HG03064 (cell line): ENCODE data around the gene CENPC.
"Not testable (repeated sequence)": the region's sequence is repeated elsewhere in the genome, so short reads cannot be mapped to it uniquely, and the experiment has no call there.

ENCODE experiments used
- ATAC-seq: cut with Tn5 transposase; IDR thresholded peaks from one replicate; pipeline ENCODE4 v1.9.1; 2021; ENCODE audit warnings: low read depth; ENCODE audit not compliant: unreplicated experiment

Gene CENPC

DNA sequence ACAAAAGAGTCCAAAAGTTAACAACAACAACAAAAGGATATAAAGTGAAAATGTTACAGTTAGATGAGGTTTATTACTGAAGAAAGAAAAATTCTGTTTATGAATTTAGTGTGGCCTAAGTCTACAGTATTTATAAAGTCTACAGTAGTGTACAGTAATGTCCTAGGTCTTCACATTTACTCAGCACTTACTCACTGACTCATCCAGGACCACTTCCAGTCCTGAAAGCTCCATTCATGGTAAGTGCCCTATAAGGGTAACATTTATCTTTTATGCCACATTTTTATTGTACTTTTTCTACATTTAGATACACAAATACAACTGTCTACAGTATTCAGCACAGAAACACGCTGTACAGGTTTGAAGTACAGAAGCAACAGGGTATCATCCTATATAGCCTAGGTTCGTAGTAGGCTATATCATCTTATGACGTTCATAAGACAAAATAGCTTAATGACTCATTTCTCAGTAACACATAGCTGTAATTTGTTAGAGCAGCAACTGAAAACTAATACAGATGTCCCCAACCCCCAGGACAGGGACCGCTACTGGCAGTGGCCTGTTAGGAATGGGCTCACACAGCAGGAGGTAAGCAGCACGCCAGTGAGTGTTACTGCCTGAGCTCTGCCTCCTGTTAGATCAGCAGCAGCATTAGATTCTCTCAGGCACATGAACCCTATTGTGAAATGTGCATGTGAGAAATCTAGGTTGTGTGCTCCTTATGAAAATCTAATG lies 61.3 kb downstream of the CENPC start:
- ATAC-seq = no peak

- ATAC-seq = no peak
Measured at GRCh38 chr4:67480810-67481209, 64.5 kb downstream of the CENPC start.

GRCh38 chr4:67475155-67475554 lies 70.1 kb downstream of the CENPC start:
- no peak for ATAC-seq

- ATAC-seq = no peak
Measured at GRCh38 chr4:67470871-67471270, 74.4 kb downstream of the CENPC start.

DNA sequence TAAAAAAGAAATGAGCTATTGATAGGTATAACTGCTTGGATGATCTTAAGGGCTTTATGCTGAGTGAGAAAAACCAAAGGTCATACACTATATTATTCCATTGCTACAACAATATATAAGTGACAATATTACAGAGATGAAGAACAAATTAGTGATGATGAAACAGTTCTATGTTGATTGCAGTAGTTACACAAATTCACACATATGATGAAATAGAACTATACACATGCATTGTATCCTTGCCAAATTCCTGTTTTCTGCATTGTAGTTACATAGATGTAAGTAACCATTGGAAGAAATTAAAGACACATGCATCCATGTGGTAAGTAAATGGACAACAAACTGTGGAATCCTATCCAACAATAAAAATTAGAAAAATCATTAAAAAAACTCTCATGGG lies 76.5 kb downstream of the CENPC start:
- ATAC-seq = no peak

DNA sequence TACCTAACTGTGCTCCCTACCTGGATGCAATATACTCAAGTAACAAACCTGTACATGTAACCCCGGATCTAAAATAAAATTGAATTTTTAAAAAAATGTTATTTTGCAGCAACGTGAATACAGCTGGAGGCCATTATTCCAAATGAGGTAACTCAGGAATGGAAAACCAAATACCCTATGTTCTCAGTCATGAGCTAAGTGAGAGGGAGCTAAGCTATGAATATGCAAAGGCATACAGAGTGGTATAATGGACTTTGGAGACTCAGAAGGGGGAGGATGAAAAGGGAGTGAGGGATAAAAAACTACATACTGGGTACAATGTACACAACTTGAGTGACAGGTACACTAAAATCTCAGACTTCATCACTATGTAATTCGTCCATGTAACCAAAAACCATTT lies 78.6 kb downstream of the CENPC start:
- ATAC-seq = no peak

GRCh38 chr4:67465763-67466052 lies 79.6 kb downstream of the CENPC start:
- no peak for ATAC-seq

GRCh38 chr4:67465032-67465762 lies 80.1 kb downstream of the CENPC start:
- no peak for ATAC-seq

GRCh38 chr4:67460574-67460973 lies 84.7 kb downstream of the CENPC start:
- no peak for ATAC-seq

DNA sequence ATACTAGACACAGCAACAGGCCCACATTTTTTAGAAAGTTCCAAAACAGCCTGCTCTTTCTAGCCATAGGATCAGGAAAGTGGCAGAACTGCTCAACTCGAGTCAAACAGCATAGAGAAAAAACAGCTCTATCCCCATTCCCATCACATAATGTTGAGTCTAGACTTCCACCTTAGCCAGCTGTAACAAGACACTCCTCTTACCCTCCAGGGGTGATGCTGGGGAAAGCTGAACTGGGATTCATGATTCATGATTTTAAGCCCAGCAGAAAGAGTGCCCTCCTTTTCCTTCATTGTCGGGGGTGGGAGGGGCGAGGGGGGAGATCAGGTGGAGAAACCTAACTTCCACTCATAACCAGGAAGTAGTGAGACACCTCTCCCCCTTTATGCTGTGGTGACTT lies 86.1 kb downstream of the CENPC start:
- ATAC-seq = no peak

DNA sequence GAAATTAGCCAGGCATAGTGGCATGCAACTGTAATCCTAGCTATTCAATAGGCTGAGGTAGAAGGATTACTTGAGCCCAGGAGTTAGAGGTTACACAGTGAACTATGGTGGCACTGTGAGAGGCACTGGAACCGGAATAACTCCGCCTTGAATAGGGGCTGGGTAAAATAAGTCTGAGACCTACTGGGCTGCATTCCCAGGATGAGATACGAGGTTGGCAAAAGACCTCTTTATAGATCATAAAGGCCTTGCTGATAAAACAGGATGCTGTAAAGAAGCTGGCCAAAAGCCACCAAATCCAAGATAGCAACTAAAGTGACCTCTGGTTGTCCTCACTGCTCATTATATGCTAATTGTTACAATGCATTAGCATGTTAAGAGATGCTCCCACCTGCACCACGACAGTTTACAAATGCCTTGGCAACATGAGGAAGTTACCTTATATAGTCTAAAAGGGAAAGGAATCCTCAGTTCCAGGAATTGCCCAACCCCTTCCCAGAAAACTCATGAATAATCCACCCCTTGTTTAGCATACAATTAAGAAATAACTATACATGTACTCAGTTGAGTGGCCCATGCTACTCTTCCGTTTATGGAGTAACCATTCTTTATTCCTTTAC lies 88.6 kb downstream of the CENPC start:
- ATAC-seq = no peak

GRCh38 chr4:67452846-67453205 lies 92.5 kb downstream of the CENPC start:
- ATAC-seq = not testable (repeated sequence)

DNA sequence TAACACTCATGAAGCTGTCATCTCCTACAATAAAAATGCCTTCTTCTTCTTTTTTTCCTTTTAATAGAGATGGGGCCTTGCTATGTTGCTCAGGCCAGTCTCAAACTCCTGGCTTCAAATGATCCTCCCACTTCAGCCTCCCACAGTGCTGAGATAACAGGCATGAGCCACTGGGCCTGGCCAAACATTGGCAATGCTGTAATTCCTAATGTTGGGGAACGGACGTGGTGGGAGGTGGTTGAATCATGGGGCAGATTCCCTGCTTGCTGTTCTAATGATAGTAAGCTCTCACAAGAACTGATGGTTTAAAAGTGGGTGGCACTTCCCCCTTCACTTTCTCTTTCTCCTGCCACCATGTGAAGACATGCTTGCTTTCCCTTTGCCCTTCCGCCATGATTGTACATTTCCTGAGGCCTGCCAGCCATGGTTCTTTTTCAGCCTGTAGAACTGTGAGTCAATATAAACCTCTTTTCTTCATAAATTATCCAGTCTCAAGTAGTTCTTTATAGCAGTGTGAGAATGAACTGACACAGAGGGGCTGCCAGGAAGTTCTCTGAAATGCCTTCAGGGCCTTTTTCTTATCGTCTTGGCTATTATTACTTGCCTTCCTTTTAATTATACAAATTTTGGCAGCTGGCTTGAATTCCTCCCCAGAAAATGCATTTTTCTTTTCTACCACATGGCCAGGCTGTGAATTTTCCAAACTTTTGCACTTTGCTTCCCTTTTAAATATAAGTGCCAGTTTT lies 93.0 kb downstream of the CENPC start:
- no peak for ATAC-seq

GRCh38 chr4:67451464-67451863 lies 93.8 kb downstream of the CENPC start:
- no peak for ATAC-seq

DNA sequence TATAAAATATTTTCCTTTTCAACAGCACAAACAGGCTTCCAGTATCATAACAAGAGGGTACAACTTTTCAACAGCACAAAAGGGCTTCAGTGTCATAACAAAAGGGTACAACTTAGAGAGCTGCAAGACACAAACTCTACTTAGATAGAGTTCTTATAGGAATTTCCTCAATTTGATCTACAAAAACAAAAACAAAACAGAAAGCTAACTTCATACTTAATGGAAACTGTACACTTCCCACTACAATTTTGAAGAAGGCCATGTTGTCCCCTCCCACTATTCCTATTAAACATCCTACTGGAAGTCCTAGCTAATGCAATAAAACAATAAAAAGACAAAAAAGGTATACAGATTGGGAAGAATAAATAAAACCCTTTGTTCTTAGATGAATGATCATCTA lies 96.7 kb downstream of the CENPC start:
- no peak for ATAC-seq

GRCh38 chr4:67447873-67448272 lies 97.4 kb downstream of the CENPC start:
- no peak for ATAC-seq

- no peak for ATAC-seq
Measured at GRCh38 chr4:67446811-67447210, 98.5 kb downstream of the CENPC start.

GRCh38 chr4:67445881-67446280 lies 99.4 kb downstream of the CENPC start:
- not testable (repeated sequence) for ATAC-seq

DNA sequence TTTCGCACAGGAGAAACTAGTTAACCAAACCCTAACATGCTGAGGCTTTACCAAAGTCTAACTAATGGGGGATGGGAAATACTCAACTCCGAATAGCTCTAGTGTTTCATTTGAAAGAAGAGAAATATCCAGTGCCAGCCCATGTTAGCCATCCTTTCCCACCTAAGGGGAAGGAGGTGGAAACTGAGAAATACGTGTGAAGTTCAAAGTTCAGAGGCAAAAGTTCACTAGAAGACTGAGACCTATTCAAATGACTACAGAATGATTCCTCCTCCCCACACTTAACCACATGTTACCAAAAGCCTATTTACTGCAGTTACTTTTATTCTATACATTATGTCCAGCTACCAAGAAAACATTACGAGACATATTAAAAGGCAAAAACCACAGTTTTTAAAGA lies 106.3 kb downstream of the CENPC start:
- no peak for ATAC-seq

- no peak for ATAC-seq
Measured at GRCh38 chr4:67437974-67438713, 107.2 kb downstream of the CENPC start.

DNA sequence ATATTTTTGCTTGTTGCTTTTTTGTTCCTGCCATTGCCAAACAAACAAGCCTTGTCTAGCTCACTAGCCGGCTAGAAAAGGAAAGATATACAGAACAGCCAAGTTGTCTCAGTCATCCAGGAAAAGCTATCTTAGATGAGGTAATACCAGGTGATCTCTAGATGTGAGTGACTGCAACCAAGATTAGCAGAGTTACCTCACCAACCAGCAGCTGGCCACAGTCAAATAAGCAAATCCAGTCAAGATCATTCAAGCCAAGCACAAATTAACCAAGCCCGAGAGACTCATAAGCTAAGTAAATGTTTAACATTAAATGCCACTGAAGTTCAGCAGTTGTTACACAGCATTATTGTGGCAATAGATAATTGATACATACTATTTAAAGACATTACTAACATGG lies 108.6 kb downstream of the CENPC start:
- no peak for ATAC-seq
